Vagina (tissue), 2 donors: ENCODE data around the gene MST1R.
A peak's percentile ranks its signal among the peaks of the same experiment; 100 is the strongest.

ENCODE experiments used
- POLR2A ChIP-seq, 2 donors: fragments of 450-650 bp; IDR thresholded peaks; one replicate each; pipeline ENCODE4 v1.6.1; 2017; ENCODE audit warnings: antibody characterized with exemption in 2 of 2, mild to moderate bottlenecking in 2 of 2, moderate library complexity in 2 of 2
- POLR2AphosphoS5 ChIP-seq, 2 donors: sonication (generic); formaldehyde crosslinking; IDR thresholded peaks; one replicate each; pipeline ENCODE4 v1.9.0; 2017; ENCODE audit warnings: antibody characterized with exemption in 2 of 2, mild to moderate bottlenecking in 2 of 2, low read depth in 1 of 2; ENCODE audit not compliant: insufficient read depth in 1 of 2
- TF ChIP-seq, protein P1 (sequence below), 3 experiments: fragments of 450-650 bp in 2 of 3; fragments of 200-600 bp in 1 of 3; sonication (generic) in 1 of 3; IDR thresholded peaks; one replicate each; pipeline ENCODE4 v1.5.1; 2017 to 2019; ENCODE audit warnings: antibody characterized with exemption in 3 of 3, mild to moderate bottlenecking in 2 of 3, moderate library complexity in 2 of 3

DNA sequence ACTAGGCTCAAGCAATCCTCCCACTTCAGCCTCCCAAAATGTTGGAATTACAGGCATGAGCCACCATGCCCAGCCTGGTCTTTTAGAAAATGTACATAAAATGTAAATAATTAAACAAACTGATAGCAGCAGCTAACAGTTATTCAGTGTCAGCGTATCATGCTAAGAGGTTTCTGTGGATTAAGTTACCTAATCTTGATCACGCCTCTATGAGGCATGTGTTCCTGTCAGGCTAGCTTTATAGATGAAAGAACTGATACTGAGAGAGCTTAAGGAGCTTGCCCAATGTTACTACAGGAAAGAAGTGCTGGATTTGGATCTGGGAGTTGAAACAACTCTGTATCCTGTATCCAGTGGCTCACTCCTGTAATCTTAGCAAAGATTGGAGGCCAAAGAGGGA, 11.2 kb upstream of the MST1R start:
- TF ChIP-seq, protein P1, sequence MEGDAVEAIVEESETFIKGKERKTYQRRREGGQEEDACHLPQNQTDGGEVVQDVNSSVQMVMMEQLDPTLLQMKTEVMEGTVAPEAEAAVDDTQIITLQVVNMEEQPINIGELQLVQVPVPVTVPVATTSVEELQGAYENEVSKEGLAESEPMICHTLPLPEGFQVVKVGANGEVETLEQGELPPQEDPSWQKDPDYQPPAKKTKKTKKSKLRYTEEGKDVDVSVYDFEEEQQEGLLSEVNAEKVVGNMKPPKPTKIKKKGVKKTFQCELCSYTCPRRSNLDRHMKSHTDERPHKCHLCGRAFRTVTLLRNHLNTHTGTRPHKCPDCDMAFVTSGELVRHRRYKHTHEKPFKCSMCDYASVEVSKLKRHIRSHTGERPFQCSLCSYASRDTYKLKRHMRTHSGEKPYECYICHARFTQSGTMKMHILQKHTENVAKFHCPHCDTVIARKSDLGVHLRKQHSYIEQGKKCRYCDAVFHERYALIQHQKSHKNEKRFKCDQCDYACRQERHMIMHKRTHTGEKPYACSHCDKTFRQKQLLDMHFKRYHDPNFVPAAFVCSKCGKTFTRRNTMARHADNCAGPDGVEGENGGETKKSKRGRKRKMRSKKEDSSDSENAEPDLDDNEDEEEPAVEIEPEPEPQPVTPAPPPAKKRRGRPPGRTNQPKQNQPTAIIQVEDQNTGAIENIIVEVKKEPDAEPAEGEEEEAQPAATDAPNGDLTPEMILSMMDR (IDR thresholded peaks at IDR 0.05) = no peak
- peak in 1 of 2 donors; percentile 45 for TF ChIP-seq POLR2AphosphoS5 (IDR thresholded peaks at IDR 0.05; ENCODE audit: insufficient read depth in 1 of 2, low read depth in 1 of 2)
- TF ChIP-seq POLR2A (IDR thresholded peaks at IDR 0.05) = no peak
